ENCODE results near the gene PACS2.
"Not testable (repeated sequence)": the region's sequence is repeated elsewhere in the genome, so short reads cannot be mapped to it uniquely, and the experiment has no call there.

The PACS2 gene

DNA sequence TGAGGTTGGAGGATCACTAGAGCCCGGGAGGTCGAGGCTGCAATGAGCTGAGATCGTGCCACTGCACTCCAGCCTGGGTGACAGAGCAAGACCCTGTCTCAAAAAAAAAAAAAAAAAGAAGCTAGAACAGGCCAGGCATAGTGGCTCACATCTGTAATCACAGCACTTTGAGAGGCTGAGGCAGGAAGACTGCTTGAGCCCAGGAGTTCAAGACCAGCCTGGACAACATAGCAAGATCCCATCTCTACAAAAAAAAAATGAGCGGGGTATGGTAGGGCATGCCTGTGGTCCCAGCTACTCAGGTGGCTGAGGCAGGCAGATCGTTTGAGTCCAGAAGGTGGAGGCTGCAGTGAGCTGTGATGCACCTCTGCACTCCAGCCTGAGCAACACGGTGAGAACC is 25.6 kb upstream of the PACS2 start:
- not testable (repeated sequence) for DNase-seq

DNA sequence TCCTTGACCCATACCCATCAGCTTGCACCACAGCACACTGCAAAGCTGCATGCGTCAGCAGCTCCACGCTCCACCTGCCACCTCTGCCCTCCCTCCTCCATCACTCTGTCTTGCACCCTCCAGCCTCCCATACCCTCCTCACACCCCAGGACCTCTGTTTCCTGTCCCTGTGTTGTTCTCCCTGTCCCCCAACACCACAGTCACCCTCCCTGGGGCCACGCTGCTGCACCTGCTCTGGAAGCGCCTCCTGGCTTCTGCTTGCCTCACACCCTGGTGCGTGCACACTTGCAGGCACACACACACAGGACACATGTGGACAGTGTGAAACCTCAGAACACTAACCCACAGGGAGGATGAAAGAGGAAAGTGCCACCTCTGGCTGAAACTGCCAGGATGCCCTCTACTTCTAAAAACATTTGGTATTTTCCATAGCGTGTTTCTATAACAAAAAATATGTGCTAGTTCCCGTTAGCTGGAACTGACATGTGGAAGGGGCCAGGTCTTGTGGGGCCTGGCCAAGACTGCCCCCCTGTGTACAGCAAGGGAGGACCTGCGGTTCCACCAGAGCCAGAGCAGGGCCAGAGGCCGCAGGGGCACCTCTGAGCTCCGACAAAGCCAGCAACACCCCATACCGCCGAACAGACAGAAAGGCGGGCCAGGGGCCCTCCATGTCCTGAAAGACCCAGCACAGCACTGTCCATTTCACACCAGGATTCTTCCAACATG is 23.8 kb upstream of the PACS2 start:
- peak in 1 of 3 experiments; percentile 7 for DNase-seq

DNA sequence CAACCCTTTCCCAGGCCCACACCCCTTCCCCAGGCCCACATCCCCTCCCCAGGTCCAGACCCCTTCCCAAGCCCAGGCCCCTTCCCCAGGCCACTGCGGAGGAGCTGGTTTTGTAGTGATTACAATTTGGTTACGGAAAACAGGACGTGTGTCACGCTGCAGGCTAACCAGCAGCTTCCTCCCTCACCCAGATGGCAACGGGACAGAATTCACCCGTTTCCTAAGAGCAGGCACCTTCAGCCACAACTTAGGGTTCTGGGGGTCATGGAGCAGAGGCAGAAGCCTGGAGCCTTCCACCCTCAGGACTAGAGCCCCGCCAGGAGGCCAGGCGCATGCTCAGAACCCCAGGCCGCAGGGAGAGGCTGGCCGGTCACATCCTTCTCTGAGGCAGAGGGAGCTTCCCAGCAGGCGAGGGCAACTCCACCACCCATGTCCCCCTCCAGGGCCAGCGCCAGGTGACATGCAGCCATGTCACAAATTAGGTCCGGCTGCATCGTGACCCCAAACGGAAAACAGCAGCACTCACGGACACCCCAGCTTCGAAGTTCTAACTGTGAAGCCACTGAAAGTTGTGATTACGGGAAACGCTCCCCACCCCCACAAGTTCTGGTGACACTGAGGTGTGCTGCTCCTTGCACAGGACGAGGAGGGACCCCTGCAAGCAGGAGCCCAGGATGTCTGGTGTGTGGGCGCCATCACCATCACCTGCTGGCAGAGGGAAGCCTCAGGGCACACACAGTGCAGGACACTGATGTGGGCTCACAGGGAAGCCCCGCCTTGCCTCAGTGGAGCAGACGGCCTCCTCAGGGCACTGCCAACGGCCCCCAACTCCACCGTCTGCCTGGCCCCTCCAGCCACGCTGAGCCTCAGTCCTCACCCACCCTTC is 21.5 kb upstream of the PACS2 start:
- DNase-seq, result no peak

DNA sequence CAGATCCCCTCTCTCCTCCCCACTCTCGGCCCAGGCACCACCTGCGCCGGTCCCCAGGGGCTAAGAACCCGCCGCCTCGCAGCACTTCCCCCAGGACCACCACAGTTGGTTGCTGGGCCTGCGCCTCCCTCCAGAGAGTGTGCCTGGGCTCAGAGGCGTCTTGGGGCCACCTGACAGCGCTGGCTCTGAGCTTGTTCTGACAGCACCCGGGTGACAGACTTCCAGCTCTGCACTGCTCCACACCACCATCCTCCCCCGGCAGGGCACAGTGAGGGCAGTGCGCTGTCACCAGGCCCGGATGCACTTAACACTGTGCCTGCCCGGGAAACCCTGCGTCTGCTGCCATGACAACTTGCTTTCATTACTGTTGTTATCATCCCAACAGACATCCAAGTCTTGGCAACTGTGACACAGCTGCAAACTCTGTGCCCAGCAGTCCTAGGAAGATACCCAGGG is 20.4 kb upstream of the PACS2 start:
- peak in 2 of 3 experiments; percentile 70 to 90 for DNase-seq

DNA sequence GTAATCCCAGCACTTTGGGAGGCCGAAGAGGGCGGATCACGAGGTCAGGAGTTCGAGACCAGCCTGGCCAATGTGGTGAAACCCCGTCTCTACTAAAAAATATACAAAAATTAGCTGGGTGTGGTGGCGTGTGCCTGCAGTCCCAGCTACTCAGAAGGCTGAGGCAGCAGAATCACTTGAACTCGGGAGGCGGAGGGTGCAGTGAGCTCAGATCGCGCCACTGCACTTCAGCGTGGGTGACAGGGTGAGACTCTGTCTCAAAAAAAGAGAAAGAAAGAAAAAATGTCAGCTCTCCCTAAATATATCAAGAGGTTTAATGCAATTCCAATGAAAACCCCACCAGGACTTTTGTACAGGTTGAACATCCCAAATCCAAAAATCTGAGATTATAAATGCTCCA is 17.2 kb upstream of the PACS2 start:
- not testable (repeated sequence) for DNase-seq

DNA sequence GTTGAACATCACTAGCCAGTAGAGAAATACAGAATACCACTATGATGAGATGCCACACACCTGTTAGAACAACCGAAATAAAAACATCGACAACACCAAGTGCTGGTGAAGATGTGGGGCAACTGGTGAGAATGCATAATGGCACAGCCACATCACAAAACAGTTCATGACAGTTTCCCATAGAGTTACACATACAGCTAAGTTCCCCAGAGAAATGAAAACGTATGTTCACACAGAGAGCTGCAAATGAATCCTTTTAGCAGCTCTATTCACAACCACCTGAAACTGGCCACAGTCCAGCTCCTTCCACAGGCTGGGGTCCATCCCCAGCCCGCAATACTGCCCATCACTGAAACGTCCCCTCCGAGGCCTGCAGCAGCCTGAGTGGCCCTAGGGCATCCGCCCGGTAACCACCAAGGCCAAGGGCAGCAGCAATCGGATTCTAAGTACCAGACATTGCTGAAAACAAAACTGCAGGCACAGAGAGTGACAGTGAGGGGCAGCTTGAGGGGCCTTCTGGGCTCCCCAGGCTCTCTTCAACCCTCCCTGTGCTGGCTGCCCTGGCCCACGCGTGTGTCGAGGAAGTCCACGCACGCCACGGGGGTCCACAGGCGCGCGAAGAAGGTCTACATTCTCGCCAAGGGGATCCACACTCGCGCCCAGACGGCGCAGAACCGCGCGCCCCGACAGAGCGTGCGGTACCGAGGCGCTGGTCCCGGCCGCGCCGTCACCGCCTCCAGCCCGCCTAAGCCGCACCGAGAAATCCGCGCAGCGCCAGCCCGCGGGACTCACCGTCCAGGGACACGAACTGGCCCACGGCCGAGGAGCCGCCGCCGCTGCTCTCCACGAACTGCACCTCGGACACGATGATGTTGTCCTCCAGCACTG is 14.7 kb upstream of the PACS2 start:
- peak; percentile 40 to 63 (median 48) for DNase-seq

DNA sequence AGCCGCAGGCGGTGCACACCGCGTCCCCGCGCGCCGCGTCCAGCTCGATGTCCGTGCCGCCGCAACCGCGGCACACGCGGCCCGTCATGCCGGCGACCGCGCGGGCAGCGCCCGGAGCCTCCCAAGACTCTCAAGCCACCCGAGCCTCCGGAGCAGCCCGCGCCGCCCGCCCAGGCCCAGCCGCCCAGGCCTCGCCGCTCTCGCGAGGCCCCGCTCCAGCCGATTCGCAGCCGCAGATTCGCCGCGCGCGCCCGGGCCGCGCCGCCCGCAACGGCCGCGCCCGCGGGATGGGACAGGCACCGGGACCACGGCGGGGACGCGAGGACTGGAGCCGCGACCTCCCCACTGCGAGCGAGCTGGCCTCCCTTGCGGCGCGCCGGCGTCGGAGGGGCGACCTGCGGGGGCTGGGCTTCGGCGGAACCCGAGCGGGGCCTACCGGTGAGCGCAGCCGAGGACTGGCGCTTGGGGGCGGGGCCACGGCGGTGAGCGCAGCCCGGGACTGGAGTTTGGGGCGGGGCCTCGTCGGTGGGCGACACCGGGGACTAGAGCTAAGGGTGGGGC is 13.9 kb upstream of the PACS2 start, which contains the start of gene BRF1:
Gene BRF1, minus strand, starts transcription at position 460 of the 561 bp plus-strand sequence. Its CDS starts 372 bp downstream, at position 88.
- peak in 2 of 3 experiments; percentile 97 to 100 for DNase-seq

DNA sequence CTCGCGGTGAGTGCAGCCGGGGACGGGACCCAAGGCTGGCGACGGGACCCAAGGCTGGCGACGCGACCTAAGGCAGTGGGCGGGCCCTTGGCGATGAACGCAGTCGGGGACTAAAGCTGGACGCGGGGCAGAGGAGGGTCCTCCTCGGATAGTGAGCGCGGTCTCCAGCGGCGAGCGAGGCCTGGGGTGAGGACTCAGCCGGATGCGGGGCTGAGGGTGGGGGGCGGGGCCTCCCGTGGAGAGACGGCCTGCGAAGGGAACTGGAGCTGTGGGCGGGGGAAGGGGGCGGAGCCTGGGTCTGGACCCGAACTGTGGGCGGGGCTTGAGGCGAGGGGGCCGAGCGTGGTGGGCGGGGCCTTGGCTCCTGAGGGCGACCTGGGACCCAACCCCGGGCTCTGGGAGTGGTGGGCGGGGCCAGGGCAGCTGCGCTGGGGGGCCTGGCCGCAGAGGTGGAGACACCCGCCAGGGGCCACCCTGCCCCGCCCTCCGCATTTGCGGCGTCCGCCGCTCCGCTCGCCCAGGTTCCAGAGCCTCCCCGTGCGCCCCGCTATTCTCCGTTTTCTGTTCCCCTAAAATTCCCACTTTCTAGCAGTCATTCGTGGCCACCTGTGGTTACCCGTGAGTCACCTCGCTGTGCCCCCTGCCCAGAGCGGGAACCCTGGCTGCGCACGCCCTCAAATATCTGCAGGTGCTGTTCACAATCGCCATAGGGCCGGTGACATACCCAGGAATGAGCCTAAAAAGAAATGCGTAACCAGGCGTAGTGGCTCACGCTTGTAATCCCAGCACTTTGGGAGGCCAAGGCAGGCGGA is 13.2 kb upstream of the PACS2 start:
- DNase-seq, result peak; percentile 99 to 100 (median 99)

DNA sequence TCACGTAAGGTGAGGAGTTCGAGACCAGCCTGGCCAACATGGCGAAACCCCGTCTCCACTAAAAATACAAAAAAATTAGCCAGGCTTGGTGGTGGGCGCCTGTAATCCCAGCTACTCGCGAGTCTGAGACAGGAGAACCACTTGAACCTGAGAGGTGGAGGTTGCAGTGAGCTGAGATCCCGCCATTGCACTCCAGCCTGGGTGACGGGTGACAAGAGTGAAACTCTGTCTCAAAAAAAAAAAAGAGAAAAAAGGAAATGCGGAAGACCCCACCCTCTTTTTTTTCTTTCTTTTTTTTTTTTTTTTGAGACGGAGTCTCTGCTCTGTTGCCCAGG is 12.7 kb upstream of the PACS2 start:
- not testable (repeated sequence) for DNase-seq

DNA sequence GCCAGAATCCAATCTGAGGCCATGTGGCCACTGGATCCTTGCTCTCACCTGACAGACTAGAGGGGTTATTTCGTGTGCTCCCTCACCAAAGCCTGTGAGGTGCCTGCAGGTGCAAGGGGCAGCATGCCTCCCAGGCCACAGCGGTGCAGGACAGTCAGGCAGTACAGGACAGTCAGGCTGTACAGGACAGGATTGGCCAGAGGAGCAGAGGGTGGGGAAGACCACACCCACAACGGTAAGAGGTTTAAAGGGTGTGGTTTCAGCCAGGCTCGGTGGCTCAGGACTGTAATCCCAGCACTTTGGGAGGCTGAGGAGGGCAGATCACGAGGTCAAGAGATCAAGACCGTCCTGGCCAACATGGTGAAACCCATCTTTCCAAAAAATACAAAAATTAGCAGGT is 10.6 kb upstream of the PACS2 start:
- no peak for DNase-seq

DNA sequence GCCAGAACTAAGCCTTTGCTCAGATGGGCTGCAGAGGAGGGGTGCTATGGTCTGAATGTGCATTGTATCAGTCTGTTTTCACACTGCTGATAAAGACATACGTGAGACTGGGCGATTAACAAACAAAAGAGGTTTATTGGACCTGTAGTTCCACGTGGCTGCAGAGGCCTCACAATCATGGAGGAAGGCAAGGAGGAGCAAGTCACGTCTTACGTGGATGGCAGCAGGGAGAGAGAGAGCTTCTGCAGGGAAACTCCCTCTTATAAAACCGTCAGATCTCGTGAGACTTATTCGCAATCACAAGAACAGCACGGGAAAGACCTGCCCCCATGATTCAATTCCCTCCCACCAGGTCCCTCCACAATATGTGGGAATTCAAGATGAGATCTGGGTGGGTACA is 10.0 kb upstream of the PACS2 start:
- DNase-seq, result no peak

DNA sequence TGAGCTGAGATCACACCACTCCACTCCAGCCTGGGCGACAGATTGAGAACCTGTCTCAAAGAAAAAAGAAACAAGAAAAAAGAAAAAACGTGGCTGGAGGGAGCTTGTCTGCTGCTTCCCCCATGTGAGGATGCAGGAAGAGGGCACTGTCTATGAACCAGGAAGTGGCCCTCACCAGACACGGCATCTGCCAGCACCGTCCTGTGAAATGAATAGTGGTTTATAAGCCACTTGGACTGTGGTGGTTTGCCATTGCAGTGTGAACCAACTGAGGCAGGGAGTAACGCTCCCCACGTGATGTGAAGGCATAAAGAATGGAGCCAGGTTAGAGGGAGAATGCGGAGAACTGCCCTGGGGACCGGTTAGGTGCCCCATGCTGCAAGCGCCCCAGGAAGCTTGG is 9.2 kb upstream of the PACS2 start:
- DNase-seq, result no peak

DNA sequence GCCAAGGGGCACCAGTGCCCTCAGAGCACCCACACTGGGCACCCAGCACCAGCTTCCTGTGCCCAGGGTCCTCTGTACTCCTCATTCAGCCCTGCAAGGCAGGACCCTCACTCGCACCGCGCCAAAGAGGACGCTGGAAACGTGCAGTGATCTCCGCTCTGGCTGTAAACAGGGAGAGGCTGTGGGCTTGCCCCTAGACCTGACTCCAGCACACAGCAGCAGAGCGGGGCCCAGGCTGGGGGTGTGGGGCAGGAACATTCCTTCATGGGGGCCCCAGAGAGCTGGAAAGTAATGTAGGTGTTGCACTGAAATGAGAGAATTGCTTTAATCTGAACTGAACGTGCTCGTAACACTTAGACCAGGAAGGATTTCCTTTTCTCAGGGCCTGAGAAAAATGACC is 8.8 kb upstream of the PACS2 start:
- no peak for DNase-seq

DNA sequence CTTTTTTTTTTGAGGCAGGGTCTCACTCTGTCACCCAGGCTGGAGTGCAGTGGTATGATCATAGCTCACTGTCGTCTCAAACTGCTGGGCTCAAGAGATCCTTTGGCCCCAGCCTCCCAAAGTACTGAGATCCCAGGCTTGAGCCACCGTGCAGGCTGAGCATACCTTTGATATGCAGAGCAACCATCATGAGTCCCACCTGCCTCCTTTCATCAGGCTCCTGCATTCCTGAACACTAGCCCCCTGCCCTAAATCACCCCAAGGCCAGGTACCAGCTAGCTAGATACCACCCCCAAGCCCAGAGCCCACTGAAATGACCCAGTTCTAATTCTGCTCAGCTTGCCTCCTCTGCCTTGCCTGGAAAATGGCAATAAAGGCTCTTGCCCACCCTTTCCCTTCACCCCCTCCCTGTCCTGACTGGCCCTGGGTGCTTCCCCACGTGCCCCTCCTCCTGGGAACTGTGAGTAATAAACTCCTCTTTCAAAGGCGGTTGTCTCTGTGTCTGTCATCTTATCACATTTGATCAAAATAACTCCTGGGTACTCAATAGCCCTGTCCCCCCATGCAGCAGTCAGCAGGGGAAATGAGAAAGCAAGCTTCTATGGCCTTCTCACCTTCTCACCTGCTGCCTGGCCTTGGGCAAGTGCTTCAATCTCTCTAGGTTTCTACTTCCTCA is 7.4 kb upstream of the PACS2 start:
- DNase-seq, result no peak

DNA sequence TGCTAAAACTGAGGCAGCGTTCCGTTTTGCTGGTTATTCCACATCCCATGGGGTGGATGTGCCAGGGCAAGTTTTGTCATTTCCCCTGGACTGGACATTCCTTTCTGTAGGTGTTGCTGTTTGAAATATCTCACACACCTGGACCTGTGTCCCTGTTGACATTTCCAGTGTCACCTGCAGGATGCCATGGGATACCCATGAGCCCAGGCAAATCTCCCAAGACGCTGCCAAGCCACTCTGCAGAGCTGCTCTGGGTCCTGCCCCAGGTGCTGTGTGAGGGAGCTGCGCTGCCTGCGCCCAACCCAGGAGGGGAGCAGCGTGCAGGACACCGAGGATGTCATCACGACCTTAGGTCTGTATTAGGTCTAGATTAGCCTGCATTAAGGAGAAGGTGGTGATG is 5.2 kb upstream of the PACS2 start:
- DNase-seq, result no peak

DNA sequence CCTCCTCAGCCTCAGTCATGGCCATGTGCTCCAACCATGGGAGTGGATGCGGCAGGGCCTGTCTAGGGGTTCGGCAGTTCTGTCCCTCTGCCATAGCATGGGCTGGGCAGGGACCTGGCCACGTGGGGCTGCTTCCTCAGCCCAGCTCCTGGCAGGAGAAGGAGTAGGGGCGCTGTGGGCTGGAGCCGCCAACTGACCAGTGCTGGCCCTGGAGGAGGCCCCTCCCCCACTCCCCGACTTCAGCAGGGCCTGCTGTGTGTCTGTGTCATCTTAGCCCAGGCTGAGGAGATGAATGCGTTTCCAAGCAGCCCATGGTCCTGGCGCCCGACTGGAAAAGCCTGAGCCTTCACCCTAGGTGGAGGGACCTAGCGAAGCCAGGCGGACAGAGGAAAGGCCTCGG is 2.7 kb upstream of the PACS2 start:
- DNase-seq, result no peak

DNA sequence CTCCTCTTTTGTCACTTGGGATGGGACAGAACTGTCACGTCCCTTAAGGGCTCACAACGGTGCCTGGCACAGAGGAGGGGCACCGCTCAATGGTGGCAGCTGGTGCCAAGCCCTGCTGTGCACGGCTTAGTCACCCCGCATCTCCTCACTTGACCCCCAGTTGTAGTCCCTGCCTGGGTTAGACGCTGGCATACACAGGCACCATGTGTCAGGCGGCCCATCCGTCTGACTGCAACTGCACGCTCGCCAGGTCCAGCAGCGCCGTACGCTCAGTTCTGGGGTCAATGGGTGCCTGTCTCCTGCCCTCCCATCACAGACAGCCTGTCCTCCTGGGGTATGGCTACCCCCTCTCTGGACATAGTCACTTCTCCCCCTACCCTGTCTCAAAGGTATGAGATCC is 1.6 kb upstream of the PACS2 start:
- no peak for DNase-seq

DNA sequence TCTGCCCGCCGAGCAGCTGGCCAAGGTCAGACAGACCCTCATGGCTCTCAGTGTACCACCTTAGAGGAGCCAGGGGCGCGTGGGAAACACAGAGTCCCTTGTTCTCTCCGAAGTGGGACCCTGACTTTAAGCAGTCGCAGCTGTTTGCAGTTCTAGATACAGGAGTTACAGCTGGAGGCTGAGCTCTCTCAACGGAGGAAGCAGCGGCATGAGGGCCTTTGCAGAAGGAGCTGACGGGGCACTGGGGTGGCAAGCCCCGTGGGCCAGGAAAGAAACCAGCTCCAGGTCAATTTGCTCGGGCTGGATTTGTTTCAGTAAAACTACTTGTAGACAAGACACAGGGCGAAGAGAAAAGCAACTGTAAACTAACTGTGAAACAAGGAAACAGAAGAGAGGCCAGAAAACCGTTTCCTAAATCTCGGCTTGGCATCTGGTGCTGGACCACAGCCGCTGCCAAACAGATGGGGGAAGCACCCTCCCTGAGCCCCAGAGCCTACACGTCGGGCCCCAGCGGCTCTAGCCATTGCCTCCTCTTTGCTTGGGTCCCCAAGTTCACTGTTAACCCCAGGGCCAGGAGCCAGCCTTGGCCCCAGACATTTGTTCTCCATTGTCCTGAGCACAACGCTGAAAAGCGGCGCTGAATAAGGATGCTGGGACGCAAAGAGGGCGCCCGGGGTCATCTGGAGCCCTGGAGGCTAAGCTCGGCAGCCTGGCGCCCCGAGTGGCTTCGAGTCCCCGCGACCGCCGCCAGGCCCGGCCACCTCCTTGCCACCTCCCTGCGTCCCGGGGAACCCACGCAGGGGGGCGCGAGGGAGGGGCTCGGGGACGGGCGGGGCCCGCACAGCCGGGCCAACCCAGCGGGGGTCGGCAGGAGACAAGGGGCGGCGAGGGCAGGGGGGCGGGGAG is 914 bp upstream of the PACS2 start:
- peak in 2 of 3 experiments; percentile 32 to 89 for DNase-seq

DNA sequence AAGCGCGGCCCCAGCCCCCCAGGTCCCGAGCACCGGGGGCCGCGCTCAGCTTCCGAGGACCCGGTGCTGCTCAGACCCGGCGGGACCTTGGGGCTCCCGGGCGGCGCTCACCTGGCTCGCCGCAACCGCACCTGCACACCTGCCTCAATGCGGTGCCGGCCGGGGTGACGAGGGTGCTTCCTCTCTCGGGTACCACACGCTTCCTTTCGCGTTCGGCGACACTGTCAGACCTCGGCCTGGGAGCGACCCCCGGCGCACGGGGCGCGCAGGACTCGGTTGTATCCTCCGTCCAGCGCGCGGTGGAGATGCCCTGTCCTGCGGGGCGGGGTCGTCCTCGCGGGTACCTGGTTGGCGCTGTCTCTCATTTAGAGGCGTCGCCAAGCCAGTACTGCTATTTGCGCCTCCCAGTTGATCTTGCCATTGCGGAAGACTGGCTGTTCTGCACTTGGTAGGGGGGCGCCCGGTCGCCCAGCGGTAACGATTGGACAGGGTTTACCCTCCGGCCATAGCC is 718 bp downstream of the PACS2 start:
- DNase-seq, result peak; percentile 58 to 71 (median 71)

All from NCI-H1417 (cell line).